ENCODE data around the gene NOL9. TPM values are rescaled to one million over a fixed set of nuclear protein-coding genes. Genes with fewer than 3 reads are reported as not detected.

Gene NOL9
- total and polyA plus RNA-seq, 2 of the 13 experiments (the other 11 are each of a cell fraction or from before 2014, with no cell fraction given): 18.0 to 24.7 TPM

GRCh38 chr1:6582370-6582769 is 28.1 kb upstream of the NOL9 start (continued):
- TF ChIP-seq IKZF5 (CRISPR knock-in tag; IDR thresholded peaks at IDR 0.05): peak; percentile 80; the same call in 1 of the 2 replicates
- no peak for TF ChIP-seq SNAPC5 (CRISPR knock-in tag; IDR thresholded peaks at IDR 0.05; ENCODE audit: borderline replicate concordance)
- peak; percentile 76 for TF ChIP-seq ZGPAT (CRISPR knock-in tag; IDR thresholded peaks at IDR 0.05)
- no peak for TF ChIP-seq ZNF142 (CRISPR knock-in tag; IDR thresholded peaks at IDR 0.05)
- TF ChIP-seq FOXK1 (CRISPR knock-in tag; IDR thresholded peaks at IDR 0.05; ENCODE audit: borderline replicate concordance, low read depth): peak; percentile 98
- TF ChIP-seq ZBTB2 (CRISPR knock-in tag; IDR thresholded peaks at IDR 0.05; ENCODE audit: low read depth): no peak
- peak; percentile 84; the same call in 1 of the 2 replicates for TF ChIP-seq ZNF607 (CRISPR knock-in tag; IDR thresholded peaks at IDR 0.05; ENCODE audit: borderline replicate concordance)
- TF ChIP-seq NR2F2 (IDR thresholded peaks at IDR 0.05; ENCODE audit: borderline replicate concordance, low read depth): peak; percentile 52; the same call in 1 of the 2 replicates
- TF ChIP-seq MTA3 (CRISPR knock-in tag; IDR thresholded peaks at IDR 0.05): no peak
- 0 out of 2 replicates have a peak, but pooled peaks have one; percentile 14 for TF ChIP-seq ZNF160 (CRISPR knock-in tag; IDR thresholded peaks at IDR 0.05)
- no peak for TF ChIP-seq ZNF570 (CRISPR knock-in tag; IDR thresholded peaks at IDR 0.05; ENCODE audit: borderline replicate concordance)
- TF ChIP-seq MXD4 (CRISPR knock-in tag; IDR thresholded peaks at IDR 0.05): 0 out of 2 replicates have a peak, but pooled peaks have one; percentile 31
- TF ChIP-seq ZNF143 (CRISPR knock-in tag; IDR thresholded peaks at IDR 0.05): no peak
- no peak; the same call in 1 of the 2 replicates for TF ChIP-seq KDM5A (IDR thresholded peaks at IDR 0.05; ENCODE audit: borderline replicate concordance, low read length)
- TF ChIP-seq ZNF24 (IDR thresholded peaks at IDR 0.05): no peak
- TF ChIP-seq ZSCAN25 (CRISPR knock-in tag; IDR thresholded peaks at IDR 0.05): no peak
- no peak for TF ChIP-seq ZIK1 (CRISPR knock-in tag; IDR thresholded peaks at IDR 0.05; ENCODE audit: borderline replicate concordance, low read depth)
- TF ChIP-seq TRIM22 (IDR thresholded peaks at IDR 0.05): no peak
